ENCODE results near the gene TENM3. TPM values are rescaled to one million over a fixed set of nuclear protein-coding genes. Genes with fewer than 3 reads are reported as not detected.

The TENM3 gene
- total RNA-seq, 4 donors from 2014 or later = 0.18 to 9.4 (median 1.5) TPM

GRCh38 chr4:182339221-182339641 is 96.0 kb downstream of the TENM3 start:
- no peaks in the 10 kb centered on the region for H3K4me1 ChIP-seq
- no peak overlapping the region for H3K27ac ChIP-seq
- TF ChIP-seq CTCF (IDR thresholded peaks at IDR 0.05) (no peak), POLR2A (IDR thresholded peaks at IDR 0.05) (no peak)
- DNase-seq = no peak
- no peaks in the 10 kb centered on the region for H3K27me3 ChIP-seq
- no peaks in the 10 kb centered on the region for H3K36me3 ChIP-seq
- no peak overlapping the region for H3K4me3 ChIP-seq
- H3K9me3 ChIP-seq = no peaks in the 10 kb centered on the region

- Histone ChIP-seq H3K27me3 (no peaks in the 10 kb centered on the region), H3K4me3 (no peak overlapping the region), H3K4me1 (no peaks in the 10 kb centered on the region), H3K27ac (no peak overlapping the region), H3K9me3 (no peaks in the 10 kb centered on the region), H3K36me3 (no peaks in the 10 kb centered on the region)
- no peak for DNase-seq
- TF ChIP-seq CTCF (IDR thresholded peaks at IDR 0.05) = no peak
- no peak for TF ChIP-seq POLR2A (IDR thresholded peaks at IDR 0.05)
Observed at GRCh38 chr4:182343453-182343852, 100.3 kb downstream of the TENM3 start.

- no peak for DNase-seq
- Histone ChIP-seq H3K27ac (no peak overlapping the region), H3K9me3 (no peaks in the 10 kb centered on the region), H3K27me3 (no peaks in the 10 kb centered on the region), H3K4me3 (no peak overlapping the region), H3K36me3 (no peaks in the 10 kb centered on the region), H3K4me1 (no peaks in the 10 kb centered on the region)
- TF ChIP-seq POLR2A (IDR thresholded peaks at IDR 0.05) (no peak), CTCF (IDR thresholded peaks at IDR 0.05) (no peak)
Observed at GRCh38 chr4:182344968-182345367, 101.8 kb downstream of the TENM3 start.

- no peaks in the 10 kb centered on the region for H3K36me3 ChIP-seq
- H3K27me3 ChIP-seq = no peaks in the 10 kb centered on the region
- no peaks in the 10 kb centered on the region for H3K9me3 ChIP-seq
- H3K4me3 ChIP-seq = no peak overlapping the region
- no peak for TF ChIP-seq POLR2A (IDR thresholded peaks at IDR 0.05)
- no peak for TF ChIP-seq CTCF (IDR thresholded peaks at IDR 0.05)
- no peaks in the 10 kb centered on the region for H3K4me1 ChIP-seq
- no peak for DNase-seq
- H3K27ac ChIP-seq = no peak overlapping the region
Observed at GRCh38 chr4:182346250-182346649, 103.0 kb downstream of the TENM3 start.

- Histone ChIP-seq H3K4me1 (no peaks in the 10 kb centered on the region), H3K27ac (no peak overlapping the region), H3K9me3 (no peaks in the 10 kb centered on the region), H3K36me3 (no peaks in the 10 kb centered on the region), H3K27me3 (no peaks in the 10 kb centered on the region), H3K4me3 (no peak overlapping the region)
- TF ChIP-seq CTCF (IDR thresholded peaks at IDR 0.05) (no peak), POLR2A (IDR thresholded peaks at IDR 0.05) (no peak)
- DNase-seq = no peak
Observed at GRCh38 chr4:182346675-182347375, 103.6 kb downstream of the TENM3 start.

All from Peyer's patch (tissue), 4 donors.